IPS-20b (cell line): ENCODE results near the gene ZDHHC11B.
"Not testable (repeated sequence)": the region's sequence is repeated elsewhere in the genome, so short reads cannot be mapped to it uniquely, and the experiment has no call there.

Source experiments
- H3K27ac ChIP-seq: one replicate; pipeline ENCODE4 v1.5.1; 2013; ENCODE audit warnings: low read length
- H3K27me3 ChIP-seq: 2 replicates; pipeline ENCODE4 v1.6.1; 2013; ENCODE audit warnings: mild to moderate bottlenecking, low read length, inconsistent platforms; ENCODE audit not compliant: insufficient read depth
- H3K36me3 ChIP-seq: 2 replicates; pipeline ENCODE4 v1.6.1; 2013; ENCODE audit warnings: low read depth, mild to moderate bottlenecking, inconsistent platforms, low read length, moderate library complexity; ENCODE audit not compliant: insufficient read depth
- H3K4me1 ChIP-seq: 2 replicates; pipeline ENCODE4 v1.6.1; 2013; ENCODE audit warnings: mild to moderate bottlenecking, control low read depth, inconsistent platforms, low read length, moderate library complexity; ENCODE audit not compliant: insufficient read depth
- H3K4me3 ChIP-seq: 2 replicates; pipeline ENCODE4 v1.5.1; 2013; ENCODE audit warnings: mild to moderate bottlenecking, low read length, inconsistent platforms
- H3K9ac ChIP-seq: 2 replicates; pipeline ENCODE4 v1.6.1; 2013; ENCODE audit warnings: low read depth, mild to moderate bottlenecking, inconsistent platforms, low read length, moderate library complexity
- H3K9me3 ChIP-seq: 2 replicates; pipeline ENCODE4 v1.6.1; 2013; ENCODE audit warnings: mild to moderate bottlenecking, low read depth, low read length, inconsistent platforms; ENCODE audit not compliant: insufficient read depth

The ZDHHC11B gene

GRCh38 chr5:763998-764781, 20.3 kb downstream of the ZDHHC11B start:
- H3K9ac ChIP-seq = no peak overlapping the region
- no peak overlapping the region for H3K27ac ChIP-seq
- H3K36me3 ChIP-seq = no peaks in the 10 kb centered on the region
- no peaks in the 10 kb centered on the region; the same call in 1 of the 2 replicates for H3K9me3 ChIP-seq
- H3K4me3 ChIP-seq = no peak overlapping the region
- no peaks in the 10 kb centered on the region for H3K27me3 ChIP-seq
- no peaks in the 10 kb centered on the region for H3K4me1 ChIP-seq

GRCh38 chr5:763397-763796, 21.1 kb downstream of the ZDHHC11B start:
- Histone ChIP-seq H3K36me3 (no peaks in the 10 kb centered on the region), H3K9me3 (no peaks in the 10 kb centered on the region; the same call in 1 of the 2 replicates), H3K27me3 (no peaks in the 10 kb centered on the region), H3K27ac (no peak overlapping the region), H3K4me3 (no peak overlapping the region), H3K4me1 (no peaks in the 10 kb centered on the region), H3K9ac (no peak overlapping the region)

GRCh38 chr5:762996-763395, 21.5 kb downstream of the ZDHHC11B start:
- not testable (repeated sequence) for H3K4me3 ChIP-seq, H3K9me3 ChIP-seq, H3K27ac ChIP-seq, H3K27me3 ChIP-seq, H3K9ac ChIP-seq, H3K4me1 ChIP-seq, H3K36me3 ChIP-seq

- H3K27me3 ChIP-seq = no peaks in the 10 kb centered on the region
- H3K36me3 ChIP-seq = no peaks in the 10 kb centered on the region
- no peaks in the 10 kb centered on the region; the same call in 1 of the 2 replicates for H3K9me3 ChIP-seq
- H3K4me3 ChIP-seq = no peak overlapping the region
- H3K27ac ChIP-seq = no peak overlapping the region
- no peak overlapping the region for H3K9ac ChIP-seq
- H3K4me1 ChIP-seq = no peaks in the 10 kb centered on the region
These were observed 22.4 kb downstream of the ZDHHC11B start for GRCh38 chr5:761854-762710.

GRCh38 chr5:761059-761771, 23.3 kb downstream of the ZDHHC11B start:
- no peaks in the 10 kb centered on the region for H3K4me1 ChIP-seq

GRCh38 chr5:760363-761058, 24.0 kb downstream of the ZDHHC11B start:
- H3K27ac ChIP-seq = no peak overlapping the region
- no peaks in the 10 kb centered on the region for H3K4me1 ChIP-seq
- no peaks in the 10 kb centered on the region; the same call in 1 of the 2 replicates for H3K9me3 ChIP-seq
- H3K36me3 ChIP-seq = no peaks in the 10 kb centered on the region
- no peak overlapping the region for H3K4me3 ChIP-seq
- H3K9ac ChIP-seq = no peak overlapping the region
- no peaks in the 10 kb centered on the region for H3K27me3 ChIP-seq

More at GRCh38 chr5:761059-761771, 23.3 kb downstream of the ZDHHC11B start:
- H3K36me3 ChIP-seq = no peaks in the 10 kb centered on the region
- no peak overlapping the region for H3K4me3 ChIP-seq
- H3K27ac ChIP-seq = no peak overlapping the region
- no peaks in the 10 kb centered on the region; the same call in 1 of the 2 replicates for H3K9me3 ChIP-seq
- no peaks in the 10 kb centered on the region for H3K27me3 ChIP-seq
- no peak overlapping the region for H3K9ac ChIP-seq

- Histone ChIP-seq H3K27me3 (no peaks in the 10 kb centered on the region), H3K9me3 (no peaks in the 10 kb centered on the region), H3K36me3 (no peaks in the 10 kb centered on the region), H3K9ac (no peak overlapping the region), H3K4me1 (no peaks in the 10 kb centered on the region), H3K4me3 (no peak overlapping the region), H3K27ac (no peak overlapping the region)
These were observed 24.7 kb downstream of the ZDHHC11B start for GRCh38 chr5:759781-760362.

GRCh38 chr5:759111-759751, 25.3 kb downstream of the ZDHHC11B start:
- Histone ChIP-seq H3K27ac (no peak overlapping the region), H3K4me3 (no peak overlapping the region), H3K9me3 (no peaks in the 10 kb centered on the region), H3K36me3 (no peaks in the 10 kb centered on the region), H3K4me1 (no peaks in the 10 kb centered on the region), H3K27me3 (no peaks in the 10 kb centered on the region), H3K9ac (no peak overlapping the region)

GRCh38 chr5:758698-759053, 25.9 kb downstream of the ZDHHC11B start:
- Histone ChIP-seq H3K4me1 (no peaks in the 10 kb centered on the region), H3K9ac (no peak overlapping the region), H3K36me3 (no peaks in the 10 kb centered on the region), H3K4me3 (no peak overlapping the region), H3K9me3 (no peaks in the 10 kb centered on the region), H3K27ac (no peak overlapping the region), H3K27me3 (no peaks in the 10 kb centered on the region)

- Histone ChIP-seq H3K27ac (no peak overlapping the region), H3K4me3 (no peak overlapping the region), H3K9ac (no peak overlapping the region), H3K9me3 (no peaks in the 10 kb centered on the region), H3K36me3 (no peaks in the 10 kb centered on the region), H3K27me3 (no peaks in the 10 kb centered on the region), H3K4me1 (no peaks in the 10 kb centered on the region)
These were observed 26.4 kb downstream of the ZDHHC11B start for GRCh38 chr5:757931-758697.
